ENCODE results near the gene NUP210L.

DNA sequence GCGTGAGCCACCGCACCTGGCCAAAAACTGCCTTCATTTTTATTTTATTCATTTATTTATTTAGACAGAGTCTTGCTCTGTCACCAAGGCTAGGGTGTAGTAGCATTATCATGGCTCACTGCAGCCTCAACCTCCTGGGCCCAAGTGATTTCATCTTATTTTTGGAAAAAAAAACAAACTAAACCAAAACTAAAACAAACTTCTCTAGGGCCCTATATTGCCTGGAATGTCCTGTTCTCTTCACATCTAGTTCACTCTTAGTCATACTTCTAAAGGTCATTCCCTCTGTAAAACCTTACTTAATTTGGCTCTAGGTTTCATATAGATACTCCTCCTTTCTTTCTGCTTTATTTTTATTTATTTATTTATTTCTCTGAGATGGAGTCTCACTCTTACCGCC is 148.7 kb downstream of the NUP210L start:
- TF ChIP-seq, protein P1, sequence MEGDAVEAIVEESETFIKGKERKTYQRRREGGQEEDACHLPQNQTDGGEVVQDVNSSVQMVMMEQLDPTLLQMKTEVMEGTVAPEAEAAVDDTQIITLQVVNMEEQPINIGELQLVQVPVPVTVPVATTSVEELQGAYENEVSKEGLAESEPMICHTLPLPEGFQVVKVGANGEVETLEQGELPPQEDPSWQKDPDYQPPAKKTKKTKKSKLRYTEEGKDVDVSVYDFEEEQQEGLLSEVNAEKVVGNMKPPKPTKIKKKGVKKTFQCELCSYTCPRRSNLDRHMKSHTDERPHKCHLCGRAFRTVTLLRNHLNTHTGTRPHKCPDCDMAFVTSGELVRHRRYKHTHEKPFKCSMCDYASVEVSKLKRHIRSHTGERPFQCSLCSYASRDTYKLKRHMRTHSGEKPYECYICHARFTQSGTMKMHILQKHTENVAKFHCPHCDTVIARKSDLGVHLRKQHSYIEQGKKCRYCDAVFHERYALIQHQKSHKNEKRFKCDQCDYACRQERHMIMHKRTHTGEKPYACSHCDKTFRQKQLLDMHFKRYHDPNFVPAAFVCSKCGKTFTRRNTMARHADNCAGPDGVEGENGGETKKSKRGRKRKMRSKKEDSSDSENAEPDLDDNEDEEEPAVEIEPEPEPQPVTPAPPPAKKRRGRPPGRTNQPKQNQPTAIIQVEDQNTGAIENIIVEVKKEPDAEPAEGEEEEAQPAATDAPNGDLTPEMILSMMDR (IDR thresholded peaks at IDR 0.05) = no peak
- no peak for TF ChIP-seq POLR2A (IDR thresholded peaks at IDR 0.05)

Data from uterus (tissue), 2 donors.